B cell (primary cell): Measurements from ENCODE around the gene RALA. TPM values are rescaled to one million over a fixed set of nuclear protein-coding genes. Genes with fewer than 3 reads are reported as not detected.

Experiments
- ATAC-seq: fragments of 200-7000 bp; cut with Tn5 transposase; one replicate; pipeline ENCODE4 v1.10.0; 2021; ENCODE audit warnings: low read depth, mild to moderate bottlenecking, moderate number of reproducible peaks, moderate library complexity
- CTCF ChIA-PET: fragments of 350-600 bp; sonication (Branson Sonifier 250); formaldehyde crosslinking; loops from one replicate; lab custom pipeline; 2021; ENCODE audit warnings: antibody characterized with exemption, inconsistent platforms; lab: Charles Lee
- POLR2A ChIA-PET: fragments of 350-600 bp; sonication (Branson Sonifier 250); formaldehyde crosslinking; loops from one replicate; lab custom pipeline; 2021; ENCODE audit warnings: antibody characterized with exemption; lab: Charles Lee
- DNase-seq: peaks from one replicate; pipeline ENCODE4 v3.0.0; 2013
- H2AFZ ChIP-seq: 2 replicates; pipeline ENCODE4 v1.6.1; 2012; ENCODE audit warnings: mild to moderate bottlenecking, low read depth, low read length; ENCODE audit not compliant: insufficient read depth, poor library complexity, severe bottlenecking
- H3K27ac ChIP-seq, 2 donors: 1 replicate in 1 of 2; 2 replicates in 1 of 2; pipeline ENCODE4 v1.5.1; 2012 to 2013; ENCODE audit warnings: low read length in 2 of 2, mild to moderate bottlenecking in 2 of 2, moderate library complexity in 1 of 2
- H3K27me3 ChIP-seq, 4 experiments: fragments of 200-600 bp in 1 of 4; sonication (generic) in 1 of 4; replicated peaks in 1 of 4; 1 replicate in 2 of 4; 2 replicates in 2 of 4; pipeline versions ENCODE4 v1.6.1 to v1.7.0; 2013 to 2016; ENCODE audit warnings: low read length in 3 of 4, mild to moderate bottlenecking in 2 of 4, mixed read lengths in 1 of 4, moderate library complexity in 1 of 4; ENCODE audit not compliant: insufficient read depth in 4 of 4, control insufficient read depth in 3 of 4; ENCODE audit errors: control extremely low read depth in 1 of 4
- H3K36me3 ChIP-seq, 2 experiments: replicated peaks in 1 of 2; 1 replicate in 1 of 2; 2 replicates in 1 of 2; pipeline versions ENCODE4 v1.6.1 to v1.7.1; 2013; ENCODE audit warnings: low read length in 1 of 2; ENCODE audit not compliant: insufficient read depth in 2 of 2, control insufficient read depth in 1 of 2; ENCODE audit errors: control extremely low read depth in 1 of 2, extremely low read depth in 1 of 2
- H3K4me1 ChIP-seq, 2 donors: fragments of 200-600 bp in 1 of 2; sonication (generic) in 1 of 2; 1 replicate in 1 of 2; 2 replicates in 1 of 2; pipeline versions ENCODE4 v1.5.1 to v1.6.1; 2013 to 2017; ENCODE audit warnings: low read length in 2 of 2; ENCODE audit not compliant: control insufficient read depth in 2 of 2, insufficient read depth in 2 of 2
- H3K4me2 ChIP-seq: replicated peaks from 2 replicates; pipeline ENCODE3; 2012; ENCODE audit warnings: mild to moderate bottlenecking, low read depth, low read length; ENCODE audit not compliant: poor library complexity, severe bottlenecking
- H3K4me3 ChIP-seq, 5 experiments: fragments of 200-600 bp in 1 of 5; sonication (generic) in 1 of 5; 1 replicate in 3 of 5; 2 replicates in 2 of 5; pipeline versions ENCODE4 v1.5.1 to v1.7.0; 2011 to 2016; ENCODE audit warnings: low read length in 4 of 5, mild to moderate bottlenecking in 4 of 5, low read depth in 2 of 5, control low read depth in 1 of 5, moderate library complexity in 1 of 5; ENCODE audit not compliant: insufficient read depth in 1 of 5; ENCODE audit errors: control extremely low read depth in 1 of 5, extremely low read depth in 1 of 5
- H3K79me2 ChIP-seq: fragments of 200-600 bp; sonication (generic); one replicate; pipeline ENCODE4 v1.6.0; 2016; ENCODE audit warnings: low read length; ENCODE audit not compliant: control insufficient read depth, insufficient read depth
- H3K9ac ChIP-seq: fragments of 200-600 bp; sonication (generic); 2 replicates; pipeline ENCODE4 v1.6.1; 2017; ENCODE audit warnings: mild to moderate bottlenecking, low read length, moderate library complexity
- H3K9me3 ChIP-seq, 3 donors: one replicate each; pipeline versions ENCODE4 v1.6.1 to v1.7.1; 2013; ENCODE audit warnings: low read length in 2 of 3; ENCODE audit not compliant: control insufficient read depth in 2 of 3, insufficient read depth in 1 of 3; ENCODE audit errors: control extremely low read depth in 1 of 3
- H4K20me1 ChIP-seq: 2 replicates; pipeline ENCODE4 v1.6.0; 2012; ENCODE audit warnings: mild to moderate bottlenecking, low read length; ENCODE audit not compliant: insufficient read depth, control insufficient read depth, poor library complexity, severe bottlenecking
- H3K27ac Mint-ChIP-seq: one replicate; pipeline ENCODE4 v1.8.0; 2021; ENCODE audit warnings: mixed read lengths
- H3K27me3 Mint-ChIP-seq: one replicate; pipeline ENCODE4 v1.8.0; 2021; ENCODE audit warnings: mixed read lengths
- H3K4me1 Mint-ChIP-seq: one replicate; pipeline ENCODE4 v1.8.0; 2021; ENCODE audit warnings: mixed read lengths
- H3K4me3 Mint-ChIP-seq: one replicate; pipeline ENCODE4 v1.8.0; 2021; ENCODE audit warnings: mixed read lengths
- H3K9me3 Mint-ChIP-seq: one replicate; pipeline ENCODE4 v1.8.0; 2022; ENCODE audit warnings: mixed read lengths; ENCODE audit not compliant: insufficient read depth
- EZH2 ChIP-seq: IDR thresholded peaks from 2 replicates; pipeline ENCODE4 v1.6.1; 2012; ENCODE audit warnings: borderline replicate concordance, low read depth, mild to moderate bottlenecking, moderate library complexity, low read length; ENCODE audit not compliant: insufficient read depth, poor library complexity, severe bottlenecking
- WGBS: methylation state at CpG from one replicate; pipeline ENCODE4 v1.1.5; 2013; ENCODE audit warnings: missing lambda C conversion rate; ENCODE audit not compliant: insufficient coverage; 5-methylcytosine and 5-hydroxymethylcytosine counted together
- intact Hi-C: fragments of 100-400 bp; cut with micrococcal nuclease; formaldehyde crosslinking; loops from one replicate; pipeline ENCODE4 v1.10.0; 2022
- polyA plus RNA-seq: library from polyadenylated mRNA; depleted of rRNA; stranded (reverse); fragments of >200 nt; gene quantifications from 2 replicates; pipeline ENCODE4 v1.2.3, GENCODE V29; 2012
- total RNA-seq, 2 donors: library from RNA; stranded (reverse); fragments of 120-200 nt in 1 of 2; gene quantifications; 1 replicate in 1 of 2; 2 replicates in 1 of 2; pipeline versions ENCODE4 v1.2.3 to v1.2.4, GENCODE V29; 2013 to 2022
- TF ChIP-seq, protein P1 (sequence below): fragments of 200-600 bp; IDR thresholded peaks from one replicate; pipeline ENCODE4 v1.8.0; 2022; ENCODE audit warnings: antibody characterized with exemption, mild to moderate bottlenecking

RALA gene
- total and polyA plus RNA-seq, 2 donors (not counting 1 experiment from before 2014, with no cell fraction given), result 9.3 to 29.8 TPM

DNA sequence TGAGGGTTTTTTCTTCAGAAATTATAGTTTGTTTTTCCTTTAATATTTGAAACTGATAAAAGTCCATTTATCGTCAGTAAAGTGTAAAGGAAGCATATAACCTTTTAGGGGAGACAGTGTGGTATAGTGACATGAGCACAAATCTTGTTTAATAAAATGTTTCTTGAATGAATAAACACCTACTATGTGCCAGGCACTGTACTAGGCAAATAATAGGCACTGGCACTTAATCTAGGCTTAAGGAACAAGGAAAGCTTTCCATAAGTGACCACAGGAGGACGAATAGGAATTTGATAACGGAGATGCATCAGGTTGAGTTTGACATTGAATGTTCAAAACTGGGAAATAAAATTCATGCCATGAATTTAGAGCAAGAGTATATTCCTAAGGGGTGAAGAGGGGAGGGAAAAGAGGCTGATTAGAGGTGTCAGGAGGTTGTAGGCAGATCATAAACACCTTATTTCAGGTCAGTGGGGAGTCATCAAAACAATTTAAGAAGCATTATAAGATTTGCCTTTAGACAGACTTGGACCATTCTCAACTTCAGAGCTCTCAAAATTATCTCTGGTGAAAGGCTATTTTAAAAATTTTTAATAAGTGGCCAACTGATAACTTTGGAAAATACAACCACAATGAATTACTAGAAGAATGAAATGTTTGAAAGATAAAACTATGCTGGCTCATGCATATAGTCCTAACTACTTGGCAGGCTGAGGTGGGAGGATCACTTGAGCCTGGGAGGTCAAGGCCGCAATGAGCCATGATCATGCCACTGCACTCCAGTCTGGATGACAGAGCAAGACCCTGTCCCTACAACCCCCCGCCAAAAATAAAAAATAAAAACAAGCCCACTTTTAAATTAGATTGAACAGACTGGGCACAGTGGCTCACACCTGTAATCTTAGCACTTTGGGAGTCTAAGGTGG lies 22.4 kb downstream of the RALA start:
- Mint-ChIP-seq H3K27me3 (no peaks in the 10 kb centered on the region), H3K4me3 (no peak overlapping the region), H3K9me3 (no peaks in the 10 kb centered on the region), H3K4me1 (peaks cover 26% of the 10 kb centered on the region), H3K27ac (no peak overlapping the region)
- Histone ChIP-seq H3K4me1 (no peaks in the 10 kb centered on the region), H3K9ac (no peak overlapping the region), H2AFZ (no peak overlapping the region), H3K4me3 (no peak overlapping the region), H3K79me2 (peaks cover 93% of the 10 kb centered on the region), H3K27me3 (no peaks in the 10 kb centered on the region), H3K36me3 (peaks cover 0 to 3% of the 10 kb centered on the region in 2 experiments), H3K9me3 (no peaks in the 10 kb centered on the region), H3K4me2 (no peak overlapping the region), H4K20me1 (peaks cover 65% of the 10 kb centered on the region), H3K27ac (no peak overlapping the region)
- 98% methylated on average over 4 of the region's 5 CpGs for WGBS
- ChIA-PET CTCF (no interaction called here), POLR2A (no interaction called here)
- TF ChIP-seq, protein P1, sequence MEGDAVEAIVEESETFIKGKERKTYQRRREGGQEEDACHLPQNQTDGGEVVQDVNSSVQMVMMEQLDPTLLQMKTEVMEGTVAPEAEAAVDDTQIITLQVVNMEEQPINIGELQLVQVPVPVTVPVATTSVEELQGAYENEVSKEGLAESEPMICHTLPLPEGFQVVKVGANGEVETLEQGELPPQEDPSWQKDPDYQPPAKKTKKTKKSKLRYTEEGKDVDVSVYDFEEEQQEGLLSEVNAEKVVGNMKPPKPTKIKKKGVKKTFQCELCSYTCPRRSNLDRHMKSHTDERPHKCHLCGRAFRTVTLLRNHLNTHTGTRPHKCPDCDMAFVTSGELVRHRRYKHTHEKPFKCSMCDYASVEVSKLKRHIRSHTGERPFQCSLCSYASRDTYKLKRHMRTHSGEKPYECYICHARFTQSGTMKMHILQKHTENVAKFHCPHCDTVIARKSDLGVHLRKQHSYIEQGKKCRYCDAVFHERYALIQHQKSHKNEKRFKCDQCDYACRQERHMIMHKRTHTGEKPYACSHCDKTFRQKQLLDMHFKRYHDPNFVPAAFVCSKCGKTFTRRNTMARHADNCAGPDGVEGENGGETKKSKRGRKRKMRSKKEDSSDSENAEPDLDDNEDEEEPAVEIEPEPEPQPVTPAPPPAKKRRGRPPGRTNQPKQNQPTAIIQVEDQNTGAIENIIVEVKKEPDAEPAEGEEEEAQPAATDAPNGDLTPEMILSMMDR, result no peak
- TF ChIP-seq EZH2, result no peak
- intact Hi-C loops, result no loop called here
- no peak for ATAC-seq
- DNase-seq, result no peak

DNA sequence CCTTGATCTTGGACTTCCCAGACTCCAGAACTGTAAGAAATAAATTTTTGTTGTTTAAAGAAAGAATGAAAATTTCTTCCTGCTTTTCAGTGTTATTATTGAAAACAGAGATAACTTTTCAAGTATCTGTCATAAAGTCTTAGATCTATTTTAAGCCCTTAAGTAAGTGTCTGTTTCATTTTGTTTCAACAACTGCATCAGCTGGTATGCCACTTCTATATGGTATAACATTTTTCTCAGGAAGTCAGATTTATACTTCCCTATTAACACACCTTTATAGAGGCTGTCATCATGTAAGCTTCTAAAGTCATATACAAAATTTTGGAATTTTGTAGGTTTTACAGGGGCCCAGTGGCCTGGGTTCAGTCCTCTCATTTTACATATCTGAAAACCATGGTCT lies 24.4 kb downstream of the RALA start:
- Histone ChIP-seq H3K27me3 (no peaks in the 10 kb centered on the region), H3K27ac (no peak overlapping the region), H3K4me1 (no peaks in the 10 kb centered on the region), H2AFZ (no peak overlapping the region), H3K9me3 (no peaks in the 10 kb centered on the region), H3K79me2 (peaks cover 84% of the 10 kb centered on the region), H3K4me2 (no peak overlapping the region), H3K4me3 (no peak overlapping the region), H3K9ac (no peak overlapping the region), H3K36me3 (peaks cover 0 to 3% of the 10 kb centered on the region in 2 experiments), H4K20me1 (peaks cover 49% of the 10 kb centered on the region)
- H3K27me3 Mint-ChIP-seq, result no peaks in the 10 kb centered on the region
- no peak for ATAC-seq
- DNase-seq, result no peak
- peaks cover 19% of the 10 kb centered on the region for H3K4me1 Mint-ChIP-seq
- TF ChIP-seq, protein P1, result no peak
- TF ChIP-seq EZH2, result no peak
- ChIA-PET CTCF (no interaction called here), POLR2A (no interaction called here)
- H3K4me3 Mint-ChIP-seq, result no peak overlapping the region
- intact Hi-C loops, result no loop called here
- H3K27ac Mint-ChIP-seq, result no peak overlapping the region
- no peaks in the 10 kb centered on the region for H3K9me3 Mint-ChIP-seq
